ENCODE measurements around the gene TOR1AIP2.

DNA sequence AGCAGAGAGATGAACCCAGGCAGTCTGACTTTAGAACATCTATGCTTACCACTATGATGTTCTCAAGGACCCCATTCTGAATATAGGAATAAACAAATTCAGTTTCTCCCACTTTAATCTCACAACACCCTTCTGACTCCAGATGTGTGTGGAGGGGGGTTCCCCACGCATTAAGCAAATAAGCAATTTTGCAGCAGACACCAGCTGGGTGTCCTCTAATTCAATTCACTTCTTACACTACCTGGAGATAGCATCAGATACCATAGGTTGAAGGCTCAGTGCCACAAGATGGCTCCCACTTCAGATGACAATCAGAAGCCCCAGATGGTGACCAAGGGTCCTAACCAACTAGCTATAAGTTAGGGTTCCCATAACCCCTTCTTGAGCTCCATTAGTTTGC lies 46.7 kb upstream of the TOR1AIP2 start:
- TF ChIP-seq POLR2A (IDR thresholded peaks at IDR 0.05; ENCODE audit: low read depth, low read length) = no peak
- TF ChIP-seq TAF1 (IDR thresholded peaks at IDR 0.05; ENCODE audit: low read depth, low read length) = no peak
- no peak for TF ChIP-seq POLR2AphosphoS5 (IDR thresholded peaks at IDR 0.05; ENCODE audit: low read depth, low read length)
- TF ChIP-seq SPI1 (IDR thresholded peaks at IDR 0.05; ENCODE audit: low read depth, low read length) = no peak
- TF ChIP-seq PAX5 (IDR thresholded peaks at IDR 0.05; ENCODE audit: insufficient read depth, low read length, severe bottlenecking) = no peak

All from GM12891 (cell line).